Transverse colon (tissue), 3 donors: ENCODE data around the gene NEDD4L.

Experiments
- EP300 ChIP-seq: sonication (generic); formaldehyde crosslinking; IDR thresholded peaks from one replicate; pipeline ENCODE4 v1.6.1; 2017; ENCODE audit warnings: antibody characterized with exemption, low read depth
- POLR2A ChIP-seq: fragments of 450-650 bp; IDR thresholded peaks from one replicate; pipeline ENCODE4 v1.6.1; 2016; ENCODE audit warnings: antibody characterized with exemption, mild to moderate bottlenecking, moderate library complexity
- TF ChIP-seq, protein P1 (sequence below), 5 experiments: fragments of 200-600 bp in 3 of 5; fragments of 450-650 bp in 2 of 5; sonication (generic) in 3 of 5; IDR thresholded peaks; 1 replicate in 2 of 5; 2 replicates in 3 of 5; pipeline ENCODE4 v1.5.1; 2016 to 2017; ENCODE audit warnings: antibody characterized with exemption in 5 of 5, inconsistent platforms in 3 of 5, mild to moderate bottlenecking in 2 of 5, moderate library complexity in 1 of 5

DNA sequence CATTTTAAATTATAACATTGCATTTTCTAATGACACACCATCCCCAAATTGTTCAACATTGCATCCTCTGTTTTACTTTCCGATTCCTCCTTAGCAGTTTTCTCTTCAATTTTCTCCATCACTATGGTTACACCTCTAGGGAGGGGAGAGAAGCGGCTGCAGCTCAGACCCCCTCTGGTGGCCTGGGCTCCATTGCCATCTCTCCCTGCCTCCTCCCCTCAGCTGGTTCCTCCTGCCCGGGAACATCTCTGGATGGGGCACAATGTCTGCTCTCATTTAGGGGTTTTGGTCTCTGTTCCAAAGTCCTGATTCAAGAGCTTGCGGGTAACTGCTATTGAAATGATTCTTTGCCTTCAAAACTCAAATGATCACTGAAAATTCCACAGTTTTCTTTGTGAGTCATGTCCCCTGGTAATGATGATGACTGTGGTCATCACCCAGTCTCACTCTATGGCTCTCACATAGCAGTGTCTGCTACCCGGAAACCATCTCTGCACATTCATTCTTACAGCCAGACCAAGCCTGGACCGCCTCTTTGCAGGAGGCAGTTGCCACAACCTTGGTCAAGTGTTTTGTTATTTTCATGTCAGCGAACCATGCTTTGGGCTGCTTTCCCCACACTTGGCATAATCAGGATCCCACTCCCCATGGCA lies 321.0 kb downstream of the NEDD4L start:
- TF ChIP-seq, protein P1, sequence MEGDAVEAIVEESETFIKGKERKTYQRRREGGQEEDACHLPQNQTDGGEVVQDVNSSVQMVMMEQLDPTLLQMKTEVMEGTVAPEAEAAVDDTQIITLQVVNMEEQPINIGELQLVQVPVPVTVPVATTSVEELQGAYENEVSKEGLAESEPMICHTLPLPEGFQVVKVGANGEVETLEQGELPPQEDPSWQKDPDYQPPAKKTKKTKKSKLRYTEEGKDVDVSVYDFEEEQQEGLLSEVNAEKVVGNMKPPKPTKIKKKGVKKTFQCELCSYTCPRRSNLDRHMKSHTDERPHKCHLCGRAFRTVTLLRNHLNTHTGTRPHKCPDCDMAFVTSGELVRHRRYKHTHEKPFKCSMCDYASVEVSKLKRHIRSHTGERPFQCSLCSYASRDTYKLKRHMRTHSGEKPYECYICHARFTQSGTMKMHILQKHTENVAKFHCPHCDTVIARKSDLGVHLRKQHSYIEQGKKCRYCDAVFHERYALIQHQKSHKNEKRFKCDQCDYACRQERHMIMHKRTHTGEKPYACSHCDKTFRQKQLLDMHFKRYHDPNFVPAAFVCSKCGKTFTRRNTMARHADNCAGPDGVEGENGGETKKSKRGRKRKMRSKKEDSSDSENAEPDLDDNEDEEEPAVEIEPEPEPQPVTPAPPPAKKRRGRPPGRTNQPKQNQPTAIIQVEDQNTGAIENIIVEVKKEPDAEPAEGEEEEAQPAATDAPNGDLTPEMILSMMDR (IDR thresholded peaks at IDR 0.05), result no peak
- TF ChIP-seq POLR2A (no peak), EP300 (no peak)
